Prostate gland (tissue), 2 donors: ENCODE measurements around the gene GUCA2A. TPM values are rescaled to one million over a fixed set of nuclear protein-coding genes. Genes with fewer than 3 reads are reported as not detected.

Experiments
- DNase-seq: peaks from one replicate; pipeline ENCODE4 v3.0.0-alpha.2; 2019; ENCODE audit warnings: low spot score
- H3K27ac ChIP-seq, 2 donors: fragments of 200-600 bp; sonication (generic); 2 replicates each; pipeline ENCODE4 v1.5.1; 2017 to 2019
- H3K27me3 ChIP-seq: fragments of 200-600 bp; sonication (generic); replicated peaks from 2 replicates; pipeline ENCODE4 v1.5.1; 2019; ENCODE audit not compliant: insufficient read depth
- H3K36me3 ChIP-seq, 2 donors: fragments of 200-600 bp; sonication (generic); 1 replicate in 1 of 2; 2 replicates in 1 of 2; pipeline versions ENCODE4 v1.5.1 to v1.8.1; 2017 to 2019
- H3K4me1 ChIP-seq: fragments of 200-600 bp; sonication (generic); replicated peaks from 2 replicates; pipeline ENCODE4 v1.5.1; 2019
- H3K4me3 ChIP-seq, 2 donors: fragments of 200-600 bp; sonication (generic); 2 replicates each; pipeline ENCODE4 v1.5.1; 2017 to 2019
- H3K9me3 ChIP-seq: fragments of 200-600 bp; sonication (generic); 2 replicates; pipeline ENCODE4 v1.5.1; 2017
- POLR2A ChIP-seq: fragments of 450-650 bp; IDR thresholded peaks from one replicate; pipeline ENCODE4 v1.6.1; 2016; ENCODE audit warnings: antibody characterized with exemption, mild to moderate bottlenecking
- POLR2AphosphoS5 ChIP-seq: sonication (generic); formaldehyde crosslinking; IDR thresholded peaks from one replicate; pipeline ENCODE4 v1.6.1; 2017; ENCODE audit warnings: antibody characterized with exemption
- WGBS: methylation state at CpG from one replicate; pipeline ENCODE4 v1.1.5; 2018; 5-methylcytosine and 5-hydroxymethylcytosine counted together
- intact Hi-C: fragments of 100-400 bp; cut with DNase I; formaldehyde crosslinking; loops from one replicate; pipeline ENCODE4 v1.14.2; 2022
- total RNA-seq, 2 donors: library from RNA; depleted of rRNA; stranded (reverse); fragments of >200 nt; gene quantifications; one replicate each; pipeline ENCODE4 v1.1.0, GENCODE V29; 2016
- TF ChIP-seq, protein P1 (sequence below), 4 experiments: fragments of 200-600 bp in 2 of 4; fragments of 450-650 bp in 2 of 4; sonication (generic) in 2 of 4; IDR thresholded peaks; 1 replicate in 3 of 4; 2 replicates in 1 of 4; pipeline ENCODE4 v1.5.1; 2016 to 2019; ENCODE audit warnings: antibody characterized with exemption in 4 of 4, mild to moderate bottlenecking in 2 of 4, moderate library complexity in 2 of 4

The GUCA2A gene
- total RNA-seq, 2 donors from 2014 or later, result not detected

DNA sequence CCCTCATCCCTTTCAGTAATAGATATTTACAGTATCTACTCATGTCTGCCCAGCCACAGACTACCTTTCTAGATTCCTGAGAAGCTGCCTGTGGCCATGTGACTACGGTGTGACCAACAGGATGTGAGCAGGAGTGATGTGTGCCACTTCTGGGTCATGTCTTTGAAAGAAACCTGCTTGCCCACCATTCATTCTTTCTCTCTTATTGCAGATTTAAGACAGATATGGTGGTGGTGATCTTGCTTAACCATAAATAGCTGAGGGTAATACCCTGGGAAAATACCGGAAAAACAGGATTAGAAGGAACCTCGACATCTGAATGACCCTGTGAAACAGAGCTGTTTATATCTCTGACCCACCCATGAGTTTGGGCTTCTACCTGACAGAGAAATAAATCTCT is 41.6 kb upstream of the GUCA2A start:
- Histone ChIP-seq H3K27ac (no peak overlapping the region), H3K27me3 (no peaks in the 10 kb centered on the region), H3K9me3 (no peaks in the 10 kb centered on the region), H3K4me1 (no peaks in the 10 kb centered on the region), H3K4me3 (no peak overlapping the region), H3K36me3 (no peaks in the 10 kb centered on the region)
- WGBS, result 39% methylated on average over 3 of the region's 3 CpGs
- TF ChIP-seq, protein P1, sequence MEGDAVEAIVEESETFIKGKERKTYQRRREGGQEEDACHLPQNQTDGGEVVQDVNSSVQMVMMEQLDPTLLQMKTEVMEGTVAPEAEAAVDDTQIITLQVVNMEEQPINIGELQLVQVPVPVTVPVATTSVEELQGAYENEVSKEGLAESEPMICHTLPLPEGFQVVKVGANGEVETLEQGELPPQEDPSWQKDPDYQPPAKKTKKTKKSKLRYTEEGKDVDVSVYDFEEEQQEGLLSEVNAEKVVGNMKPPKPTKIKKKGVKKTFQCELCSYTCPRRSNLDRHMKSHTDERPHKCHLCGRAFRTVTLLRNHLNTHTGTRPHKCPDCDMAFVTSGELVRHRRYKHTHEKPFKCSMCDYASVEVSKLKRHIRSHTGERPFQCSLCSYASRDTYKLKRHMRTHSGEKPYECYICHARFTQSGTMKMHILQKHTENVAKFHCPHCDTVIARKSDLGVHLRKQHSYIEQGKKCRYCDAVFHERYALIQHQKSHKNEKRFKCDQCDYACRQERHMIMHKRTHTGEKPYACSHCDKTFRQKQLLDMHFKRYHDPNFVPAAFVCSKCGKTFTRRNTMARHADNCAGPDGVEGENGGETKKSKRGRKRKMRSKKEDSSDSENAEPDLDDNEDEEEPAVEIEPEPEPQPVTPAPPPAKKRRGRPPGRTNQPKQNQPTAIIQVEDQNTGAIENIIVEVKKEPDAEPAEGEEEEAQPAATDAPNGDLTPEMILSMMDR (IDR thresholded peaks at IDR 0.05), result no peak
- TF ChIP-seq POLR2AphosphoS5 (no peak), POLR2A (no peak)
- DNase-seq, result no peak
- intact Hi-C loops, result no loop called here

DNA sequence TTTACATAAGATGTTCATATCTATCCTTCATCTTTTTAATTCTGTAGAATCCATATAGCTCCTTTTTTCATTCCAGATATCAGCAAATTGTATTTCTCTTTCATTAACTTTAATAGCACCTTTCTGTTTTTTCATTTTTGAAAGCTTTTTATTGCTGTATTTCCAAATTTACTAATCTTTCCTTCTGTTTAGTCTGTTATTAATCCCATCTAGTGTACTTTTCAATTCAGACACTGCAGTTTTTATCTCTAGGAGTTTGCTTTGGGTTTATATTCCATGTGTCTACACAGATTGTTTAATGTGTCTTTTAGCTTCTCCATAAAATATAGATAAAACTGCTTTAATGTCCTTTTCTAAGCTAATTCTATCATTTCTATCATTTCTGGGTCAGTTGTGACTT is 37.4 kb upstream of the GUCA2A start:
- no peak for TF ChIP-seq POLR2AphosphoS5
- no peak for TF ChIP-seq POLR2A
- TF ChIP-seq, protein P1 (IDR thresholded peaks at IDR 0.05), result no peak
- no peak overlapping the region for H3K27ac ChIP-seq
- no peak overlapping the region for H3K4me3 ChIP-seq
- no peaks in the 10 kb centered on the region for H3K27me3 ChIP-seq
- no peak for DNase-seq
- H3K9me3 ChIP-seq, result no peaks in the 10 kb centered on the region
- no peaks in the 10 kb centered on the region for H3K36me3 ChIP-seq
- intact Hi-C loops, result no loop called here
- H3K4me1 ChIP-seq, result no peaks in the 10 kb centered on the region

DNA sequence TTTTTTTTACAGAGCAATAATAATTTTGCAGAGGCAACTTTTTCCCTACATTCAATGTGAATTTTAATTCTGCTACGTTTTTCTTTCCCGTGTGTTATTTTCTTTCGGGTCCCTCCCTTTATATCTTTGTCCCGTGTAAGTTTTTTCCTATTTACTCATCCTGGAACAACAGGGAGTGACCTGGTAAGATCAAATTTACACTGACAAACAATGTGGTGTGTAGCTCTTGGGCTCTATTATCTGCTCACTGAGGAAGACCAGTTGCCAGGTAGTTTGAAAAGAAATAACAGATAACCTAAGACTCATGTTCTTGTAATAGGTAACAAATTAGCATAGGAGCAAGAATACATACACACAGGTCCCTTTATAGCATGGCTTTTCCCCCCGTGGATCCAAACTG is 33.7 kb upstream of the GUCA2A start:
- Histone ChIP-seq H3K9me3 (no peaks in the 10 kb centered on the region), H3K27ac (peak overlapping the region; percentile 35 to 49), H3K4me1 (no peaks in the 10 kb centered on the region), H3K36me3 (no peaks in the 10 kb centered on the region), H3K4me3 (no peak overlapping the region), H3K27me3 (no peaks in the 10 kb centered on the region)
- peak; percentile 24 for DNase-seq
- intact Hi-C loops, result no loop called here
- WGBS, result 77% methylated on average over 5 of the region's 5 CpGs
- TF ChIP-seq, protein P1 (IDR thresholded peaks at IDR 0.05), result no peak
- peak; percentile 57 for TF ChIP-seq POLR2AphosphoS5

DNA sequence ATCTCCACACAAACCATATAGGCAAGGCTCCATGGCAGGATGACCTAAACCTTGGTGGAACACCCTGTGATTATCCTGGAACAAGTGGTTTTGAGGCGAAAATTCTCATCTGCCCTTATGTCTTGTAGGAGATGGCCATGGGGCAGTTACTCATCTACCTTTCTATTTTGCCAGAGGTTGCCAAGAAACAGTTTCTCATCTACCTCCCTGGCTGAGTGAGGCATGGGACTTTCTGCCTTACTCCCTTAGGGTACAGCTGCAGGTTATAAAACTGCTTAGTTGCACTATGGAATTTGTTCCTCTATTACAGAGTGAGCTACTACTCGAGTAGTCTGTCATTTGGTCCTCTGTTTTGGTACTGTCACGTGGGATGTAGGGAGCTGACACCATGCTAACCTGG is 31.3 kb upstream of the GUCA2A start:
- no peaks in the 10 kb centered on the region for H3K36me3 ChIP-seq
- intact Hi-C loops, result no loop called here
- no peak for TF ChIP-seq POLR2AphosphoS5
- TF ChIP-seq, protein P1 (IDR thresholded peaks at IDR 0.05), result no peak
- no peak for TF ChIP-seq POLR2A
- no peaks in the 10 kb centered on the region for H3K27me3 ChIP-seq
- no peaks in the 10 kb centered on the region for H3K4me1 ChIP-seq
- no peak for DNase-seq
- H3K4me3 ChIP-seq, result no peak overlapping the region
- WGBS, result 95% methylated on average over 3 of the region's 3 CpGs
- H3K9me3 ChIP-seq, result no peaks in the 10 kb centered on the region
- no peak overlapping the region for H3K27ac ChIP-seq

DNA sequence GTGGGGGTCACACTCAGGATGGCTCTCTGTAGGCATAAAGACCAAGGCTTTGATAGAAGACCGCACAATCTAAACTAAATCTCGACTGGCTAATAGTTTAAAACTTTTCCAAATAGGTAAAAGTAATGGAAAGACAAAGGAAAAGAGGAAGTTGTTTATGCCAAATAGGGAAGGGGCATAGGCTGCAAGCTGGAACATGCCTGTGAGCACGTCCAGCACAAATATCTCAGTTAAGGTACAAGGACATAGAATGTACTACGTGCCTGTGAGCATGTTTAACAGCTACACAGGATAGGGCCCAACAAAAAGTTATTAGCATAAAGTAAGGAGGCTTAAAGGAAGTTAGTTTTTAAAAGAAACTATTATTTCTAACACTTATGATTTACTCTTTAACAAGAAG is 27.6 kb upstream of the GUCA2A start:
- TF ChIP-seq, protein P1 (IDR thresholded peaks at IDR 0.05), result no peak
- TF ChIP-seq POLR2AphosphoS5 (no peak), POLR2A (no peak)
- Histone ChIP-seq H3K9me3 (no peaks in the 10 kb centered on the region), H3K4me1 (no peaks in the 10 kb centered on the region), H3K27ac (no peak overlapping the region), H3K27me3 (no peaks in the 10 kb centered on the region), H3K4me3 (no peak overlapping the region), H3K36me3 (no peaks in the 10 kb centered on the region)
- no peak for DNase-seq
- WGBS, result 56% methylated on average over 4 of the region's 4 CpGs
- intact Hi-C loops, result no loop called here
